Anterior cingulate cortex (tissue), 58 donors: ENCODE results near the gene ACSL5.
"Not testable (repeated sequence)": the region's sequence is repeated elsewhere in the genome, so short reads cannot be mapped to it uniquely, and the experiment has no call there.

ENCODE experiments used
- DNase-seq, 58 donors: peaks; one replicate each; lab custom pipeline; 2025; lab: John Stamatoyannopoulos, UW

The ACSL5 gene

GRCh38 chr10:112349521-112350085 lies 24.3 kb upstream of the ACSL5 start:
- DNase-seq = no peak

- no peak for DNase-seq
Observed at GRCh38 chr10:112351146-112351545, 22.8 kb upstream of the ACSL5 start.

GRCh38 chr10:112352044-112352443 lies 21.9 kb upstream of the ACSL5 start:
- no peak for DNase-seq

GRCh38 chr10:112353046-112353445 lies 20.9 kb upstream of the ACSL5 start:
- DNase-seq = no peak

- no peak for DNase-seq
Observed at GRCh38 chr10:112356686-112357085, 17.2 kb upstream of the ACSL5 start.

- no peak for DNase-seq
Observed at GRCh38 chr10:112359606-112360307, 14.2 kb upstream of the ACSL5 start.

GRCh38 chr10:112360308-112361270 lies 13.3 kb upstream of the ACSL5 start:
- DNase-seq = peak in 6 of 58 donors; percentile 3 to 37 (median 10)

GRCh38 chr10:112361951-112362751 lies 11.8 kb upstream of the ACSL5 start:
- peak in 11 of 58 donors; percentile 6 to 32 (median 9) for DNase-seq

- DNase-seq = no peak
Observed at GRCh38 chr10:112362833-112363232, 11.1 kb upstream of the ACSL5 start.

- no peak for DNase-seq
Observed at GRCh38 chr10:112363696-112364688, 9.9 kb upstream of the ACSL5 start.

GRCh38 chr10:112365014-112365432 lies 8.9 kb upstream of the ACSL5 start:
- no peak for DNase-seq

GRCh38 chr10:112365451-112365850 lies 8.5 kb upstream of the ACSL5 start:
- DNase-seq = no peak

GRCh38 chr10:112366992-112367391 lies 6.9 kb upstream of the ACSL5 start:
- DNase-seq = no peak

GRCh38 chr10:112367516-112367915 lies 6.4 kb upstream of the ACSL5 start:
- no peak for DNase-seq

GRCh38 chr10:112369495-112370423 lies 4.2 kb upstream of the ACSL5 start:
- no peak for DNase-seq

- no peak for DNase-seq
Observed at GRCh38 chr10:112370424-112370819, 3.5 kb upstream of the ACSL5 start.

- DNase-seq = not testable (repeated sequence)
Observed at GRCh38 chr10:112371326-112371725, 2.6 kb upstream of the ACSL5 start.
